Stimulated activated CD8-positive, alpha-beta memory T cell treated with anti-CD3 and anti-CD28 coated beads, Interleukin-4, amount 100 ng/mL, for 48 hours (primary cell): ENCODE measurements around the gene FERMT3.

Experiments
- DNase-seq: peaks from one replicate; pipeline ENCODE4 v3.0.0-alpha.2; 2020

FERMT3 gene

GRCh38 chr11:64267207-64267945 is 60.9 kb downstream of the FERMT3 start:
- no peak for DNase-seq

GRCh38 chr11:64268025-64268892 is 61.7 kb downstream of the FERMT3 start:
- DNase-seq, result no peak

- peak; percentile 76 for DNase-seq
These were observed 62.5 kb downstream of the FERMT3 start for GRCh38 chr11:64268893-64269539.

- peak; percentile 99 for DNase-seq
These were observed 63.2 kb downstream of the FERMT3 start for GRCh38 chr11:64269540-64270220.
